T1000 (cell line): Measurements from ENCODE around the gene CFAP221.

Experiments used
- DNase-seq: peaks from one replicate; lab custom pipeline; 2025; ENCODE audit warnings: mixed read lengths; lab: John Stamatoyannopoulos, UW

Gene CFAP221

DNA sequence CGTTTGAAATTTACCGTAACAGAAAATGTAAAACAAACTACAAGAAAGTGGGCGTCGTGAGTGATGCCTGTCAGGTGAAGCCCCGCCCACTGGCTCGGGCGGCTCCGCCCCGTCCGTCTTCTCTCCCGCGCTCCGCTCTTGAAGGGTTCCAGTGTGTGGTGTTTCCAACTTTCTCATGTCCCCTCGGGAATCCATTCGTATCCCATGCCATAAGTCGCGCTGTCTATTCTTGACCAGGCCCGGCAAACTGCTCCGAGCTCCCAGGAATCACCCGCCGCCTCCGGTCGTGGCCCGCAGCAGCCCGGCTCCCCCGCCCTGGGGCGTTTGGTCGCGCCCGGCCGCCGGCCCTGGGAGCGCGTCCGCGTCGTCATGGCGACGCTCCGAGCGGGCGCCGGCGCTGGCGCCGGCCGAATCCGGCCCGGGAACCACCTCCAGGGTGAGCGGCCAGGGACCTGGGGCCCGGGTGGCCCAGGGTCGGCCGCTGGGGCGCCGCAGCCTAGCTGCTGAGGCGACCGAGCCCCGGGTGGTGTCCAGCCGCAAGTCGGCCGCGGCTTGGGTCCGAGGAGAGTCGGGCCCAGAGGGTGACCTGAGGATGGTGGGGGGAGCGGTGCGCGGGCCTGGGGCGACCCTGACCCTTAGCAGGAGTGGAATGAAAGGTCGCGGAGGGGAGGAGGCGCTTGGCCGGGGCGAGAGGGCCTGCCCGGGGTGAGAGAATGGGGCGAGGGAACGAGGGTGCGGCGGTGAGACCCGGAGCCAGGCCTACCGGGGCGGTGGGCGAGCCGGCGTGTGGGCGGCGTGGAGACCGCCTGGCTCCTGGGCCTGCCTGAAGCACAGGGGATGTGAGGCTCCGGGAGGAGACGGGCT is at the start of gene CFAP221:
TSS of gene CFAP221 (plus strand) at position 375 of the 864 bp plus-strand sequence. CDS start 1,683 bp downstream, outside the sequence.
- DNase-seq, result no peak

DNA sequence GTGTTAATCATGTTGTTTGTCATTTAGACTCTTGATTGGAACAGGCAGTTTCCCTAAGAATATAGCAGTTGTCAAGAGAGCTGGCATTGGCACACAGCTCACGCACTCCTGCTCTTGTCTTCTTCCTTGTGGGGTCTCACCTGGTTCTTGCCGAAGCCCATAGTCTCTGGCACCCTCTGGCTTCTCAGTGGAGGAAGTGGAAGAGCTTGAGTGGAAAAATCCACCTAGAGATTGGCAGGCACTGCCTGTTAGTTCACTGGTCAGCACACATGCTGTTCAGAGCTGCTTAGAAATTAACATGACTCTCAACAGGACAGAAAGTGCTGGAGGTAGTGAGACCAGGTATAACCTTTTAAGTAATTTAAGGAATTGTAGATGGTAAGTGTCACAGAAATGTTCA is 48.3 kb upstream of the CFAP221 start:
- no peak for DNase-seq

GRCh38 chr2:119496682-119497081 is 47.6 kb upstream of the CFAP221 start:
- no peak for DNase-seq

- no peak for DNase-seq
Measured at GRCh38 chr2:119508756-119509155, 35.5 kb upstream of the CFAP221 start.

GRCh38 chr2:119511989-119512388 is 32.3 kb upstream of the CFAP221 start:
- no peak for DNase-seq

DNA sequence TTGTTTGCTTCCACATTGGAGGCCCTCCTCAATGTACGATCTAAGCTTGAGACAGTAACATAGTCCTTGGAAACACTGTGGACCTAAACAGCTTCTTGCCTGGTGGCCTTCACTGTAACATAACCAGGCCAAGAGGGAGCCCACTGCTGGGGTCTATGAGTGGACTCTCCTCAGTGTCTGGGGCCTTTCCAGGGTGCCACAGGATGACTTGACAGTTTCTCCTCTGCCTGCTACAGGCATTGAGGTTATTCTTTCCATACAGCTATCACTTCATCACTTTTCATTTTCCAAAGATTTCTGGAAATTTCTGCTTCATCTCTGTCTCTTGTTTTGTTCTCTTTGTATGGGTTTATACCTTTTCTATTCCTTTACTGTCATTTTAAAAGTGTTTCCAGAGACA is 31.3 kb upstream of the CFAP221 start:
- DNase-seq, result no peak

GRCh38 chr2:119513832-119514231 is 30.4 kb upstream of the CFAP221 start:
- DNase-seq, result no peak

GRCh38 chr2:119516121-119516520 is 28.1 kb upstream of the CFAP221 start:
- no peak for DNase-seq

GRCh38 chr2:119517433-119517832 is 26.8 kb upstream of the CFAP221 start:
- DNase-seq, result no peak

- DNase-seq, result no peak
Measured at GRCh38 chr2:119518401-119519056, 25.7 kb upstream of the CFAP221 start.

- DNase-seq, result no peak
Measured at GRCh38 chr2:119519057-119519408, 25.2 kb upstream of the CFAP221 start.

- no peak for DNase-seq
Measured at GRCh38 chr2:119520696-119521432, 23.4 kb upstream of the CFAP221 start.

DNA sequence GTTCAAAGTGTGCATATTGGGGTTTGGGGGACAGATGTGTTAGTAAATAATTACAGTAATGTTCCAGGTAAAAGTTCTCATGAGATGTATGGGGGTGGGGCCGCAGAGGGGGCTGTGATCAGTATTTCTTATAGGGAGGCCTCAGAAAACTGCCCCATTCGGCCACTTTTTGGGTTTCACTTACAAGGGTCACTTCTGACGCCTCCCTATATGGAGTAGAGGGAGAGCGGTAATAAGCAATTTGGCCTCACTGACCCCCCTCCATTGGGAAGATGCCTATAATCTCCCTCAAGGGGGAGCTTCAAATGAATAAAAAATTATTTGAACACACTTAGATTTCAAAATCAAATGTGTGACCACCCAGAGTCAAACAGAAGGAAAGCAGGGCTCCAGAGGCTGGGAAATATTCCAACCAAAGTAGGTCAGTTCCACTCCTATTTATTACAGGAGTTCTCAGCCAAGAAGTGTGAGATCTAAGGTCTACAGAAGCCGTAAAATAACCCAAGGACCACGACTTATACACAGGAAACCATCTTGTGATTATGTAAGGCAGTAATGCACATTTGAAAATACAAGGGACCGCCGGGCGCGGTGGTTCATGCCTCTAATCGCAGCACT is 22.7 kb upstream of the CFAP221 start:
- DNase-seq, result no peak

- DNase-seq, result no peak
Measured at GRCh38 chr2:119522671-119523070, 21.6 kb upstream of the CFAP221 start.

DNA sequence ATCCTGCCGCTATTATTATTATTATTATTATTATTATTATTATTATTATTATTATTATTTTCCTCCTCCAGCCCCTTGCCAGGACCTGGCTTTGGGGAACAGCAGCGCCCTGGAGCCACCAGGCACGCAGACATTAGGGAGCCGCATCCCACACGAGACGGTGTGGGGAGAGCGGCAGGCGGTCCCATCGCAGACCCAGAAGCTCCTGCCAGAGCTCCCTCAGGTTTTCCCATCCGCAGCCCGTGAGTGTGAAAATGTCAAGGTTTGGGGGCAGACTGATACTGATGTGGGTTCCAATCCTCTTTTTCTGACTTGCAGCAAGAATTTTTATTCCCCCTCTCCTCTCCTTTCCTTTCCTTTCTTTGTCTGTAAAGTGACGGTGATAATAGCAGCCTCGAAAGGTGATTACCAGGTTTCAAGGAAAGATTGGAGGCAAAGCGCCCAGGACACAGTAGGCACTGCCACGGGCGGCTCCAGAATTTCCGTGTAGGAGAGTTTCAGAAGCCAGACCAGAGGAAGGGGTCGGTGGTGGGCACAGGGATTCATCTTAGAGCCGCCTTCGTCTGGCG is 20.8 kb upstream of the CFAP221 start:
- DNase-seq, result no peak

- no peak for DNase-seq
Measured at GRCh38 chr2:119523952-119524694, 20.1 kb upstream of the CFAP221 start, which contains the start of gene SCTR. Gene SCTR (minus strand): TSS chr2:119524483. CDS start chr2:119524226, 257 bp downstream.

DNA sequence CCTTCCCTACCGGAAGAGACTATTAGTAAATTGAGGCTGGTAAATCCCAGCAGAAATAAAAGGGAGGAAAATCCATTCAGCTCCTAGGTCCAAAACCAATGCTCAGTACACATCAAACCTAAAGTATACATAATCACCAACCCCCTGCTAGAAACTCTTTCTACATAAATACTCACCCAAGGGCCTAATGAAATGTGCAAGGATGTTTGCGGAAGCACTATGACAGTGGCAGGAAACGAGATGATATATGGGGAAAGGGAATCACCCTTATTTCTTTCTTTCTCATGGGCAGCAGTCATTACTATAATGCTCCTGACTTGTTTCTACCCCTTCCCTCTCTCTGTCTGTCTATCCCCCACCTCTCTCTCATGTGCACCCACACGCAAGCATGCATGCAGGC is 18.6 kb upstream of the CFAP221 start:
- no peak for DNase-seq

- no peak for DNase-seq
Measured at GRCh38 chr2:119527999-119528398, 16.2 kb upstream of the CFAP221 start.

DNA sequence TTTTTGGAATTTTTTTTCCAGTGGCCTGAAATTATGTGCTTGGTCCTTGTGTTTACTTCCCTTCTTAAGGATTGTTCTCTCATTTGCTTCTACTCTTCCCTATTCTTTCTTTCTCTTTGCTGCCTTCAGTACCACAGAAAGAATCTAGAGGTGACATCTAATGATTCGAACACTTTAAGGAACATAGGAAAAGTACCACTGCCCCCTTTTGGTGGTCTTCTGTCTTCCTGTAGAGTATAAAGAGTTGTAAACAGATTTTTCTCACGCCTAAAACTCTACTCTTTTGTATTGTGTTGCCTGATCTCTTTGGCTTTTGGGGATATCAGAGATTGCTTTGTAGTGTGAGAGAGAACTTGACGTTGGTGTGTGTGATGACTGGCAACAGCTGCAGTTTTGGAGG is 13.0 kb upstream of the CFAP221 start:
- DNase-seq, result no peak

DNA sequence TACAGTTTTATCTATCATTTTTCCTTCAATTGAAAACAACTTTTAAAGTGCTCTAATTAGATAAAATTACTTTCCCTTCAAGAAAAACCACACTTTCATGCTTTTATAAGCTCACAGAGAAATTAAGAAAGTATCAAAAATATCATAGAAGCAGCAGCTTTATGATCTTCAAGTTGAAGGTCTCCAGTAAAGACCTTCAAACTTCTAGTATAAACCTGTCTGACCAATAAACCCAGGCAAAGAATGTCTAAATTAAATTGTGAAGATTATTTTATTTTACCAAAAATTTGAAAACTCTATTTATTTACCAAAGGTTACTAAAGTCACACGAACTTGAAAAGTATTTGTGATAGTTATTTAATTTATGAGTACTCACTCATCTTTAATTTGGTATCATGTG is 10.7 kb upstream of the CFAP221 start:
- DNase-seq, result no peak

DNA sequence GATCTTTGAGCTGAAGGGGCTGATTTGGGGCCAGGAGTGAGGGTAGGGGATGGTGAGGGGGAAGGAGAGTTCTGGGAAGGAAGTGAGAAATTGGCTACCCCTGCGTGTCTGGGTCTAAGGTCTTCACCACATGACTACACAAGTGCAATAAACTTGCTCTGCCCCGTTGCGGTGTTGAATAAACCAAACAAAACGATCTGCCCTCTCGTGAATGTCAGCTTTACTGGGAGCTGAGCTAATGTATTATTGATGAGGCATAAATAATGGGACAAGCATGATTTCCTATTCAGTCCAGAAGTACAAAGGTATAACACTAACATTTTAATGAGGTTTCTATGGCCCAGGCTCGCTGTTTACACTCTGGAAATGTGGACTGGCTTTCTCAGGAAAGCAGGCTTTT is 8.0 kb upstream of the CFAP221 start:
- no peak for DNase-seq
